Measurements from ENCODE around the gene SLC9A4.

The SLC9A4 gene

DNA sequence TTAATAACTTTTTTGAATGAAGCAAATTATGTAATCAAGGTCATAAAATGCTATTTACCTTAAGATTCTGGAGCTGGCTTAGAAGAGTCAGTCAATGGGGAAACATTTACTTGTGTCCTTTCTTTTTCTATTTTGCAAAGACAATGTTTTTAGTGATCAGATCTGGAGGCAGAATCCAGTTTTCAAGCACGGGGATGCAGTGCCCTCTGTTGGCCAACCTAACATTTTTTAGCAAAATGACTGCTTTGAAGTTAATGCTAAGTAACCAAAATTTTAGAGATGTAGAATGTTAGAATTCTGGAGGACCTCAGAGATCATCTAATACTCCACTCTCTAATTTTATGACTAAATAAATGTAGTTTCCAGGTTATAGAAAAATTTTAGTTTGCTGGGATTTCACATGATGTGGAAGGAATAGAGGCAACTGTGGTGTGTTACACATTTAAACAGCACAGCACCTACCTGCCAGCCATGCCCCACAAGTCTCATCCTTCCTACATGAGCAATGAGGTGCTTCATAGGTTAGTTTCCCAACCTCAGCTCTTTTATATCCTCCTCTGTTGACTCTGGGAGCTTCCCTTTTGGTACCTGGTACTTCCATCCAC is 23.6 kb upstream of the SLC9A4 start:
- TF ChIP-seq, protein P1, sequence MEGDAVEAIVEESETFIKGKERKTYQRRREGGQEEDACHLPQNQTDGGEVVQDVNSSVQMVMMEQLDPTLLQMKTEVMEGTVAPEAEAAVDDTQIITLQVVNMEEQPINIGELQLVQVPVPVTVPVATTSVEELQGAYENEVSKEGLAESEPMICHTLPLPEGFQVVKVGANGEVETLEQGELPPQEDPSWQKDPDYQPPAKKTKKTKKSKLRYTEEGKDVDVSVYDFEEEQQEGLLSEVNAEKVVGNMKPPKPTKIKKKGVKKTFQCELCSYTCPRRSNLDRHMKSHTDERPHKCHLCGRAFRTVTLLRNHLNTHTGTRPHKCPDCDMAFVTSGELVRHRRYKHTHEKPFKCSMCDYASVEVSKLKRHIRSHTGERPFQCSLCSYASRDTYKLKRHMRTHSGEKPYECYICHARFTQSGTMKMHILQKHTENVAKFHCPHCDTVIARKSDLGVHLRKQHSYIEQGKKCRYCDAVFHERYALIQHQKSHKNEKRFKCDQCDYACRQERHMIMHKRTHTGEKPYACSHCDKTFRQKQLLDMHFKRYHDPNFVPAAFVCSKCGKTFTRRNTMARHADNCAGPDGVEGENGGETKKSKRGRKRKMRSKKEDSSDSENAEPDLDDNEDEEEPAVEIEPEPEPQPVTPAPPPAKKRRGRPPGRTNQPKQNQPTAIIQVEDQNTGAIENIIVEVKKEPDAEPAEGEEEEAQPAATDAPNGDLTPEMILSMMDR (IDR thresholded peaks at IDR 0.05; ENCODE audit: low read depth, low read length, missing control alignments), result peak; percentile 71
- in situ Hi-C loops (cut with HindIII; ENCODE audit: low sequenced_read_pairs), result no loop called here
- H3K4me3 ChIP-seq (ENCODE audit: low read depth, low read length), result no peak overlapping the region
- peak; percentile 26 for DNase-seq (ENCODE audit: low read depth)

DNA sequence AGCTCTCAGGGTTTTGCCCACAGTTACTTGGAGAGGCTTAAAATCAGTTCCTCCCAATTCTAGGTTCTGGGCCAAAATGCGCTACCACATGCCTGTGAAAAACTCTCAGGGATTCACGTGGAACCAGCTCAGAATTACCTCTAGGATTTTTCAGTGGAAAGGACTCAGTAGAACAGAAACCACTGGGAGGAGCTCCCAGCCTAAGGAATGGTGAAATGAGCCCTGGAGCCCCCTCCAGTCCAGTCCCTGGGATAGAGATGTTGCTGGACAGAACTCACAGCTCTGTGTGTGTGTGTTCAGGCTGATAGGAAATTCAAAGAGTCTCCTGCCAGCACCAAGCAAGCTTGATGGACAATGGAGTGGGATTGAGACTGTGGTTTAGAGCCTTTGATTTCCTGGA is 21.1 kb upstream of the SLC9A4 start:
- in situ Hi-C loops (cut with HindIII; ENCODE audit: low sequenced_read_pairs), result no loop called here
- H3K4me3 ChIP-seq (ENCODE audit: low read depth, low read length), result no peak overlapping the region
- DNase-seq (ENCODE audit: low read depth), result no peak
- TF ChIP-seq, protein P1 (IDR thresholded peaks at IDR 0.05; ENCODE audit: low read depth, low read length, missing control alignments), result no peak

DNA sequence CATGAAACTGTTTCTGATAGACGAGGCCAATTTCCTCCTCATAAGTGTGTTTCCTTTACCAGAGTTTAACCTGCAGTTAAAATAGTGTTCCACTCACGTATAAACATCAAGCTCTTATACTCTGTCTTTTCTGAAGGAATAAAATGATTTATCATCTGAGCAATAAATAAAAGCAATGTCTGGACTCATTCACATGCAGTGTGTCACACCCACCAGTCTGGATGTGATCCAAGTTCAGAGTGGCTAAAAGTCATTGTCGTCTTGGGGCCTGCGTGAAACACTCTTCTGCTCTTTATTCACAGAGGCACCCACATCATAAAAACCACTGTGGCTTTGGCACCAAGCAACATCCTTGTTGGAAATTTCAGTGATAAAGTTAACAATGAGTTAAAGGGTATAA is 19.5 kb upstream of the SLC9A4 start:
- no peak overlapping the region for H3K4me3 ChIP-seq (ENCODE audit: low read depth, low read length)
- TF ChIP-seq, protein P1 (IDR thresholded peaks at IDR 0.05; ENCODE audit: low read depth, low read length, missing control alignments), result no peak
- no peak for DNase-seq (ENCODE audit: low read depth)
- in situ Hi-C loops (cut with HindIII; ENCODE audit: low sequenced_read_pairs), result no loop called here

DNA sequence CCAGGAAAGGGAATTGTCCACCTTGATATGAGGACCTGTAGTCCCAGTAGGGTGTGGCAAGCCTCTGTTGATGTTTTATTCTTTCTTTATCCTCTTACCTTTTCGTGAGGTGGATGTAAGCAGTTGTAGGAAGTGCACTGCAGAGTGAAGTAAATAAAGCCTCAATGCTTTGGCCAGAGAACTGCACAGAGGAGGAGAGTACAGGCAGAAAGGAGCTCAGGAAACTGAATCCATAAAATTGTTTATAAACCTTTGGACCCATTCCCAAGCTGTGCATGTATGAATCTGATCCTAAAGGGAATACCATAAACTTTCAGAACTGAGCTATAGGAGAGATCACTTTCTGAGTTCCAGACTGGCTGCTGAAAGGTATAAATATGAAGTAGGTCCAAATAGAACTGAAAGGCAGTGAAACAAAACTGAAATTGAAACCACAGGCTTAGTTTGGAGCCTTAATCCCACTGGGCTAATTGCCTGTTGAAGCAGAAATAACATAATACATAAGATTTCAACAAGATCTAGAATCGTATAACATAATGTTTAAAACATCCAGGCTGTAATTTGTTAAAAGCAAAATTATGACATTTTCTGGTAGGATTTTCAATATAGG is 17.9 kb upstream of the SLC9A4 start:
- no peak overlapping the region for H3K4me3 ChIP-seq (ENCODE audit: low read depth, low read length)
- TF ChIP-seq, protein P1 (IDR thresholded peaks at IDR 0.05; ENCODE audit: low read depth, low read length, missing control alignments), result no peak
- in situ Hi-C loops (cut with HindIII; ENCODE audit: low sequenced_read_pairs), result no loop called here
- no peak for DNase-seq (ENCODE audit: low read depth)

DNA sequence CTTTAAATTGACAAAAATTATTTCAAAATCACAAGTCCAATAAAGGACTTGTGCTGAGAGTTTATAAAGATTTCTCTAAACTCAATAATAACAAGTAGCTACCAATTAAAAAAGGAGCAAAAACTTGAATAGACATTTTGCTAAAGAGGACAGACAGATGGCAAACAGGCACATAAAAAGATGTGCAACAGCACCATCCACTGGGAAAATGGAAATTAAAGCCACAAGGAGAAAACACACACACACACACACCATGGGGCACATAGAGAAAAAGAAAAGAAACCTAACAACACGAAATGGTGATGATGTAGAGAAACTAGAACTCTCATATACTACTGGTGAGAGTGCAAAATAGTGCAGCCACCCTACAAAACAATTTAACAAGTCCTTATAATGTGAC is 12.6 kb upstream of the SLC9A4 start:
- TF ChIP-seq, protein P1 (IDR thresholded peaks at IDR 0.05; ENCODE audit: low read depth, low read length, missing control alignments), result no peak
- no peak for DNase-seq (ENCODE audit: low read depth)
- no peak overlapping the region for H3K4me3 ChIP-seq (ENCODE audit: low read depth, low read length)
- in situ Hi-C loops (cut with HindIII; ENCODE audit: low sequenced_read_pairs), result no loop called here

DNA sequence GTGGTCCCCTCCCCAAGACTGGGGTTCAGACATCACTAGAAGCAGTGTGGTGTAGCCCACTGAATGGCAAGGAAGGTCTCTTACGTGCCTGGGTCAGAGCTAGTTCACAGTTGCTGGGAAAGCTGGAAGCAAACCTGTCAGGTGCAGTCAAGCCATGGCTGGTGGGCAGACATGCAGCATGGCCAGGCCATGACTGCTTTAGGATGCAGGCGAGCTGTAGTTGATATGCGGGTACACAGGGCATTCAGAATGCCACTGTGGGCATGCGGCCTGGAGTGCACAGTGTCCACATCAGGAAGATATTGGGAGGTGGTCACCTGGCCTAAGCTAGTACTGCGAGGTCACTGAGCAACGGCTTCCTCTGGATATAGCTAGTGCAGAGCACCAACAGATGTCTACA is 11.8 kb upstream of the SLC9A4 start:
- no peak overlapping the region for H3K4me3 ChIP-seq (ENCODE audit: low read depth, low read length)
- TF ChIP-seq, protein P1 (IDR thresholded peaks at IDR 0.05; ENCODE audit: low read depth, low read length, missing control alignments), result no peak
- DNase-seq (ENCODE audit: low read depth), result no peak
- in situ Hi-C loops (cut with HindIII; ENCODE audit: low sequenced_read_pairs), result no loop called here

Data from astrocyte of the cerebellum (primary cell).